Stimulated activated naive CD4-positive, alpha-beta T cell treated with Interleukin-2 at 50 U/mL for 16 hours (primary cell): ENCODE measurements around the gene PTPRU.
"Not testable (repeated sequence)": the region's sequence is repeated elsewhere in the genome, so short reads cannot be mapped to it uniquely, and the experiment has no call there.

Experiments used
- DNase-seq: peaks from one replicate; lab custom pipeline; 2025; lab: John Stamatoyannopoulos, UW

The PTPRU gene

DNA sequence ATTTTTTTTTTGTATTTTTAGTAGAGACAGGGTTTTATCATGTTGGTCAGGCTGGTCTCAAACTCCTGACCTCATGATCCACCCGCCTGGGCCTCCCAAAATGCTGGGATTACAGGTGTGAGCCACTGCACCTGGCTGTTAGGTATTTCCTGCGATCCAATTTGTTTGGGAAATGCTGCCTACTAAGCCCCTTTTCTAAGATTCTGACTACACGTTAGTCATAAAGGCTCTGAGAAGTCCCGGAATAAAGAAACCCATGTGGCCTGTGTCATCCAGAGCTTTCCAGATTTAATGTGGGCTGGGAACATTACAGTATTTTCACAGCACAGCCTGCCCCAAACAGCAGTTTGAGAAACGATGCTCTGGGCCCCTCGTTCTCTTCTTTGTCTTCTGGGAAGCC is 14.1 kb upstream of the PTPRU start:
- not testable (repeated sequence) for DNase-seq

DNA sequence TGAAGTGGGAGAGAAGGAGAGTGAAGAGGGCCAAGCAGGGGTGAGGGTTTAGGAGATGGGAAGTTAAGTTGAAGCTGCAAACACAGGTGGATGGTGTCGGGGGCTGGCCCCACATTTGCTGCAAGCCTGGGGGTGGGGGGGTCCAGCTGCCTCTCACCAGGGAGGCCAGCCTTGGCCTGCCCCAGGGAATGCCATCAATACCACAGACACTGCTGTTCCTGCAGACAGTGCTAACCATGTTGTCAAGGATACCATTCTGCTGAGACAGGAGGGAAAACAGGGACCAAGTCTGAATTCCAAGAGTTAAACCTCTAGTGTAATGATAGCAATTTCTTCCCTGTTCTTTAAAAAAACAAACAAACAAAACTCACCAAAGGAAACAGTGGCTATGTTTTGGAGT is 13.6 kb upstream of the PTPRU start:
- no peak for DNase-seq

DNA sequence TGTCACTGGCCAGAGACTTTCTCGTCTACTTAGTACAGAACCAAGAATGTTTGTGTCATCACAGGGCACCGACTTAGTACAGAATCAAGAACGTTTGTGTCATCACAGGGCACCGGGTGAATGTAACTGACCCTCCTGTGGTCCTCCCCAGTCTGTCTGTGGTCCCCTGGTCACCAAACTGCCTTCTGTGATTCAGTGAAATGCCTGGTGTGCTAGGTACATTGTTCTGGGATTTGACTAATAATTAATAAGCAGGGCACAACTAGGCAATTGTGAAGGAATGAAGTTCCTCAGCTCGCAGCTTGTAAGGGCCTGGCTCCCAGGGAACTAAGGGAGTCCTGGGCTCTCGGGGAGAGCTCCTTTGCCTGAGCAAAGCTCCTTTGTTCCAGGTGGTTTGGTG is 12.8 kb upstream of the PTPRU start:
- DNase-seq = no peak

DNA sequence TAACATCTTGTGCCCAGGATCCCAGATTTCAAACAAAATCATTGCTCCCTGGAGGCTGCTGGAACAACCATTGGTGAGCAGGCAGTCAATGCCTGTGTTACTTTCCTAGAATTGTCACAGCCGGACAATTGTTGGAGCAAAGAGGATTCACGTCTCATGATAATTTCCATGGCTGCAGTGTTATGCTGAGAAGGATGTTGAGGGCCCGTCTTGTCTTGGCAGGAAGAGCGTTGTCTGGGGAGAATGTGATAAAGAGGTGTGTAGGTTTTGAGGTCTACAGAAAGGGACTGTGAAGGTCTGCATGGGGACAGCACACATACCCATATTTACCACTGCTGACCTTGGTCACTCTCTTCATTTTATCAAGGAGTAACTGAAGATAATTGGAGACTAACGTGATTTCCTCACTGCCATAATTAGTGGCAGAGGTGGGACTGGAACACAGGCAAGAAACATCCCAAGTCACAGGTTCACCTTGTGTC is 11.9 kb upstream of the PTPRU start:
- no peak for DNase-seq

DNA sequence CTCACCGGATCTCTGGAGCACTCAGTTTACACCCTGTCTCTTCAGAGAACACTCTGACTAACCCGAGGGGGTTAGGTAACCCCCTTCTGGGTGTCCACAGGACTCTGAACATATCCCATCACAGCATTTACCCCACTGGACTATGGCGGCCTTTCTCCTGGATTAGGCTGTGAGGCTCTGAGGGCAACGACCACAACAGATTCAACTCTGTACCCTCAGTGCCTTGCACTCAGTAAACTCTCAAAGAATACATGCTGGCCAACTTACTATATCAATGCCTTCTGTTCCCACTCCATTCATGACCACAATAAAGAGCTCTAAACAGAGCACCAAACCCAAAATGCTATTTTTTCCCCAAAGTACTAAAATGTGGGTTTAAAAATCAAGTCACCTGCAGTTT is 11.0 kb upstream of the PTPRU start:
- no peak for DNase-seq

DNA sequence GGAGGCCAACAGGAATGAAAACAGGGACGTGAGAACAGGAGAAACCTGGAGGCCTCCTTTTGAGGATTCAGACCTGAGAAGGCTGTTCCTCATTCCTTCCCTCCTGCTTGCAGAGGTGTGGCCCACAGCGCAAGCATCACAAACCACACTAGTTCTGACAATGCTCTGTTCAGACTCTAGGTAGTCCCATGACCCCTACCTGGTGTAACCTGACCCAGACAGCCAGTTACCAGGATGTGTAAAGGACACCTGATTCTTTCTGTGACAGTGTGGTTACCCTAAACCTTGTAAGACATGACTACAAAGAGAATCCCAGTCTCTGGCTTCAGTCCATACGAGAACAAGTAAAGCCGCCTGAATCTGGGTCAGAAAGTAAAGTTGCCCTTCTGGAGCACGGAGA is 8.8 kb upstream of the PTPRU start:
- DNase-seq = no peak

DNA sequence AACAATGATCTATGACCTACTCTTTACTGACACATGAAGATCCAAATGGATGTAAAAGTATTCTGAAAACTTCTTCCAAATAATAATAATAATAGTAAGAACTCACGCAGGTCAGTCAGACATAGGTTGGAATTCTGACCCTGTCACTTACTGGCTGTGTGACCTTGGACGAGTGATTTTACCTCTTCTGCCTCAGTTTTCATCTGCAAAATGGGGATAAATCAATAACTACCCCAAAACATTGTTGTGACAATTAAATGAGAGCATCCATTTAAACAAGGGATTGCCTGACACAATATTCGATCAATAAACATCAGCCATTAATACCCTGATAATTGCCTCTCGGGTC is 6.1 kb upstream of the PTPRU start:
- no peak for DNase-seq

DNA sequence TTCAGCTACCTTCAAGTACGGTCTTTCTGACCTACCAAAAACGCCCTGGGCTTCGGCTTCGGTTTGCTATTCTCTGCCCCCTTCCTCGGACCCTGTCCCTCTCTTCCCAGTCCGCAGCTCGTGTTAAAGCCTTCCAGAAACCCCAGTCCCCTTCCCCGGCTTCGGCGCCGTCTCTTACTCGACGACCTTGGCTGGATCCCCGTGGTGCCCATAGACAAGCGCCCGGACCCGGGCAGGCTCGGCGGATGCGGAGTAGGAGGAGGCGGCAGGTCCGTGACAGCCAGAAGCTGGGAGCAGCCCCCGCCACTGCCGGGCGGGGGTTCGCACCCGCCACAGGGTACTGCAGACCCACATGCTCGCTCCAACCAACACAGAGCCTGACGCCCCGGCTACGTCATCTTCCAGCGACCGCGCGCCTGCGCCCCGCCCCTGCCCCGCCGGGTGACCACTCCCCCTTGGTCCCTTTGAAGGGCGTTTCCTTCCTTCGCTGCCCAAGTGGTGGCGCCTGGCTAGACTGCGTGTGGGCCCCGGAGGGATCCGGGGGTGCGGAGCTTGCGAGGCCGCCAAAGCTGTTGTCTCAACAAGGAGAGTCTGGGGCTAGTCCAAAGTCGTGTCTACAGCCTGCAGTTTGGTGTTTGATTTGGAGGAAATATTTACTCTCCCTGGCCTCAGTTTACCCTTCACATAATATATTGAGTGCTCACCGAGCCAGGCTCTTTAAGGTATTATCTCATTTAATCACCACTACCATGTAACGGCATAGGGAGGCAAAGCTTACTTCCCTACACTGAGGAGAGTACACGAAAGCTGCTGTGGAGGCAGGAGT is 5.6 kb upstream of the PTPRU start, which contains the start of gene MECR:
Gene MECR (minus strand): TSS at position 382 of the 826 bp plus-strand sequence. CDS start 28 bp downstream, at position 354.
- DNase-seq = peak; percentile 91

DNA sequence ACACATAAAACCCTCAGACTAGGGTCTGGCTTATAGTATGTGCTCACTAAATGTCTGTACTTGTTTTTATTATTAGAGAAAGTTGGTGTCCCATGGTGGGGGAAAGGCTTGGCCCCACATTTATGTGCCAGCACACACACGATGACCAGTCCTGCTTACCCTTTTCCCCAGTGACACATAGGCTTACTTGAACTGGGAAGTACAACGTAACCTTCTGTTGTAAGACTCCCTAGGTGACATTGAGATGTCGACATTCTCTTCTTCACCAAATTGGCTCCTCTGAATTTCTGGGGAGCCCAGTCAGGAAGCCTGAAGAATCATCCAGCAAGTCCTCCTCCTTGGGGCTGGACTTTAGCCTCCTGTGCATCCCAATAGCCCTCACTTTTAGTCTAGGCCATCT is 3.9 kb upstream of the PTPRU start:
- DNase-seq = no peak

DNA sequence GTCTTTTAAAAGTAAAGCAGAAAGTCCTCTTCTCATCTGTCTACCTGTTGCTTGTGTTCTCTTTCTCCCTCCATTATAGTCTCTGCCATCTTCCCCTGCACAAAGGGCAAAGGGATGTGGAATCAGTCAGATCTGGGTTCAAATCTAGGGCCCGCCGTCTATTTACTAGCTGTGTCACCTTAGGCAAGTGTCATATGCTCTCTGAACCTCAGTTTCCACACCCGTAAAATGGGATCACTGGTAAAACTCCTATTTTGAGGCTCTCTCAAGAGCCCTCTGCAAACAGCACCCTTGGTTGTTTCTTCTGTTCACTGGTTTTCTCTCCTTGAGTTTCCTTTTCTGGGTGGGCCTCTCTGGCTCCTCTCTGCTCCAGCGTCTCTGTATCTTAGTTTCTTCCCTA is 2.6 kb upstream of the PTPRU start:
- no peak for DNase-seq

DNA sequence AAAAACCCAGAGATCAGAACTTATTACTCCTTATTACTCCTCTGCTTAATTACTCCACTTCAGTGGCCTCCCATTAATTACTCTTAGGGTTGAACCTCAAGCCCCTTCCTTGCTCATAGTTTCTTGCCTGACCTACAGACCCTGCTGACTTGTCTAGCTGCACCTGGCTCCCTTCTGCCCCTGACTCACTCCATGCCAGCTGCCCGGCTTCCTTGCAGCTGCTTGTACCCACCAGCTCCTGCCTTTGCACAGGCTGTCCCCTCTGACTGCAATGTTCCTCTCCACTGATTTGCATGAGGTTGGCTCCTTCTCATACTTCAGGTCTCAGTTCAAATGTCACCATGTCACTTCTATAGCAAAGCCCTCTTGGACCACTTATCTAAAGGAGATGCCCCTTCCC is 1.9 kb upstream of the PTPRU start:
- no peak for DNase-seq

DNA sequence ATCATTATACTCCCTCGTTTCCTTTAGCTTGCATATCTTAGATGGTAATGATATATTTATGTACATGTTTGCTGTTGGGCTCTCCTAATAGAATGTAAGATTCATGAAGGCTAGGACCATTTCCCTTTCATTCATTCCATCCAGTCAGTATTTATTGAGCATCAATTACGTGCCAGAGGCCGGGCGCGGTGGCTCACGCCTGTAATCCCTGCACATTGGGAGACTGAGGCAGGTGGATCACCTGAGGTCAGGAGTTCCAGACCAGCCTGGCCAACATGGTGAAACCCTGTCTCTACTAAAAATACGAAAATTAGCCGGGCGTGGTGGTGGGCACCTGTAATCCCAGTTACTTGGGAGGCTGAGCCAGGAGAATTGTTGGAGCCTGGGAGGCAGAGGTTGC is 1.4 kb upstream of the PTPRU start:
- DNase-seq = not testable (repeated sequence)

DNA sequence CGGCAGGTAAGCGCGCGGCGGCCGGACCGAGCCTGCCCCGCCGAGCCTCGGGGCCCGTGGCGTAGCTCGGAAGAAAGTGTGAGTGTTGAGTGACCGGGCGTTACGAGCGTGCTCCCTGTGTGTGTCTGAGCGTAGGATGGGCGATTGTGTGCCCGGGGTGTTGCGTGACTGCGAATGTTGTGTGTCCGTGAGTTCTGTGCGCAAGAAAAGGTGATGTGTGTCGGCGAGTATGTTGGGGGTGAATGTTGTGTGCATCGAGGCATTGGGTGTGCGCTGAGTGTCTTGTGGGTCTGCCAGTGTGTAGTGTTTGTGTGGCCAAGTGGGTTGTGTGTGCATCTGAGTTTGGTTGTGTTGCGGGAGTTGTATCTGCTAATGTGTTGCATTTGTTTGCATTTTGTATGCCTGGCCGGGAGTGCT is 398 bp downstream of the PTPRU start:
- no peak for DNase-seq

DNA sequence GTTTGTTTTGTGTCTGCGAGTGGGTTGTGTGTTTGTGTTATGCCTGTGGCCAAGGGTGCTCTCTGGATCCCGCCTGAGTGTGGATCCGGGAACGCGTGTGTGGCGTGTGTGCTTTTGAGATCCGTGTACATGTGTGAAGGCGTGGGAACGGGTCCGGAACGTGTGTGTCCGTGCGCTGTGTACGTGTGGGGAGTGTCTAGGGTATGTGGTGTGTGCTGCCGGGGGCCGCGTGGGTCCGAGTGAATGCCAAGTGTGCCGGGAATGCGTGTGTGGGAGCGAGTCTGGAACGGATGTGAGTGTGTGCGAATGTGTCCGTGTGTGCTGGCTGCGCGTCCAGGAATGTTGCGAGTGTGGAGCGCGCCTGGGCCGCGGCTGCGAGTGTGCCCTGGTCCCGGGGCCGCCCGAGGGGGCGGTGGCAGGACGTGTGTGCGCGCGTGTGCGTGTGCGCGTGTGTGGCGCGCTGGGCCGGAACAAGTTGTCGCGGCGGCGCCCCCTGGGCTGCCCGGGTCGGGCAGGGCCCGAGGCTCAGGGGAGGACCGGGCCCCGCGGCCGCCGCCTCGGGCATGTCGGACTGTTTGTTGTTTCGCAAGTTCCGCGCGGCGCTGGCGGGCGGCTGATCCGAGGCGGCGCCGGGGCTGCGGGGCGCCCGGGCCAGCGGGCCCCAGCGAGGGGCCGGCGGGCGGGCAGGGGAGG is 953 bp downstream of the PTPRU start:
- DNase-seq = no peak

DNA sequence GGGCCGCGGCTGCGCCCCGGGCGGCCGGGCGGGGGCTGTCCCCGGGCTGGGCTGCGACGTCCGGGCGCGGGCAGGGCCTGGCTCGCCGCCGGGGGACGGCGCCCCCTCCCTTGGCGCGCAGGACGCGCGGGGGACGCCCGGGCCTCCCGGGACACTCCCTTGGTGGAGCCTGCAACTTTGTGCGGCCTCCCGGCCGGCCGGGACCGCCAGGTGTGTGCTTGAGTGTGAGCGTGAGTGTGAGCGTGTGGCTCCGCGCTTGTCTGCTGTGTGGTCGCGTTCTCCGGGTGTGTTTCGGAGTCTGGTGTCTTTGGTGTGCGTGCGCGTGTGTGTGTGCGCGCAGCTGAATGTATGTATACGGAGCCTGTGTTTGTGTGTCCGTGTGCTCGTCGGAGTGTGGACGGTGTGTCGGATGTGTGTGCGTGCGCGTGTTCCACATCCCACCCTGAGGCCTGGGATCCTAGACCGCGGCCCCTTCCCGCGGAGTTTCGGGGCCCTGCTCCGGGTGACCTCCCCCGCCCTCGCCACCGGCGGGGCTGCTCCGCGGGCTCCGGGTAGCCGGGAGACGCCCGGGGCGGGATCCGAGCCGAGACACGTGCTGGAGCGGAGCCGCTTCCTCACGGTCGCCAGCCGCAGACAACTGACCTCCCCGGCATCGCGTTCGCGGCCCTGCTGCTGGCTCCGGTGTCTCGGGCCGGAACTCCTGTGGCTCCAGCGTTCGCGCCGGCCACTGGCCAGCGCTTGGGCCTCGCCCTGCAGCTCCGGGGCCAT is 1.7 kb downstream of the PTPRU start:
- no peak for DNase-seq

DNA sequence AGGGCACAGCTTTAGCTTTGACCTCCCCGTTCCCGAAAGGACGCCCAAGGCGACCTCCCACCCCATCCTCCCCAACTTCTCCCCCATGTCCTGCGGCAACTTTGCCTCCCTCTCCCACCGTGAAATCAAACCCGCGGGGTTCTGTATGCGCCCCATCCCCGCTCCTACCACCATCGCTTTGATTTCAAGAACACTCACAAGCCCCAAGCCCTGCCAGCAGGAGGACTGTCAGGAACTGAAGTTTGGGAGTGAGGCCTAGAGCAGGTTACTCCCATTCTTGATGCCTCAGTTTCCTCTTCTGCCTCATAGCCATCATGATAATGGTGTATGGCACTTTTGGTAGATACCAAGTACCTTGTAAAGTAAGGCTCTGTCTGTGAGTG is 2.3 kb downstream of the PTPRU start:
- no peak for DNase-seq

DNA sequence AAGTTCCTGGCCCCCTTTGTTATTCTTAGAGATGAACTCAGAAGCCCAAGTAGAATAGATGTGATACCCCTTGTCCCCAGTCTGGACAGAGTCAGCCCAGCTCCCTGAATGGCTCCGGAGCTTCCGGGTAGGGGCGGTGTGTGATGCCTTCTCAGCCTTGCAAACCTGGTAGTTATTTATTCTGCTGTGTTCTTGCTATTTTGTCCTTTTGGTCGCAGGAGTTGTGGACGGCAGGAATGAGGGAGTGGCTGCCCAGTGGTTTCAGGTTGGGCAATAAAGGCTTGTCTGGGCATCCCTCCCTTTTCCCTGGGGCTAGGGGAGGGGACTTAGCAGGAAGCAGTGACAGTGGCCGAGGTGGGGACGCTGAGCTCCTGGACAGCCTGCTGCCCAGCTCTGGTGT is 2.8 kb downstream of the PTPRU start:
- DNase-seq = no peak

DNA sequence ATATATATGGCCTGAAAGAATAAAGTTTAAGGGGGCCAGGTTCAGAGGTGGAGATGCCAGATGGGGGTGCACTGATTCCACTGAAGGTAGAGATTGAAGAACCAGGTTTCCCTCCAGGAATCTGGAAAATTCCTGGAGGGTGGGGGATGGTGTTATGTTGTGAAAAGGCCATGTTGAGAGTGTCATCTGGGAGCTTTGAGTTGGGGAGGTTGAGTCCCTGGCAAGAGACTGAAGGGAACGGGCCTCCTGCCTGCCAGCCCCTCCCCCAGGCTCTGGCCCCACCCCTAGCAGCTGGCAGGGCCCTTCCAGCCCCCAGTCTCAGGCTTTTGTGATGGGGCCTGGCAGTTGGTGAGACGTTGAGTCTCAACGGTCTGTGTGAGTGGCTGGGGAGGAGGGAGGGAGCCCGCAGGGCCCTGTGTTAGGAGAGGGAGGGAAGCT is 4.1 kb downstream of the PTPRU start:
- DNase-seq = no peak

DNA sequence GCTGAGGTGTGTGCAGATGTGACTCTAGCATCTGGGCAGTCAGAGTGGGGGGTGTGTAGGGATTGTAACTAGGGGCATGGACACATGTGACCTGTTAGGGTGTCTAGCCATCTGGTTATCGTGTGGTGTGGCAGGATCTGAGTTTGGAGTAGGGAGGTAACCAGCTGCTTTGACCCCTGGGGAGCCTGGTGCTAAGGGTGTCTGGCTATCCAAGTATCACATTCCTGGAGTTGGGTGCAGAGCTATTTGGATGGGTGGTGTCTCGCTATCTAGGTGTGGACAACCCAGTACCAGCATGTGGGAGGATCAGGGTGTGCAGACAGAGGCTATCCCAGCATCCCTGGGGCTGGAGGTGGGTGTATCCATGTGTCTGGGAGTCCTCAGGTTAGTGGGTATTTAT is 4.7 kb downstream of the PTPRU start:
- DNase-seq = no peak

DNA sequence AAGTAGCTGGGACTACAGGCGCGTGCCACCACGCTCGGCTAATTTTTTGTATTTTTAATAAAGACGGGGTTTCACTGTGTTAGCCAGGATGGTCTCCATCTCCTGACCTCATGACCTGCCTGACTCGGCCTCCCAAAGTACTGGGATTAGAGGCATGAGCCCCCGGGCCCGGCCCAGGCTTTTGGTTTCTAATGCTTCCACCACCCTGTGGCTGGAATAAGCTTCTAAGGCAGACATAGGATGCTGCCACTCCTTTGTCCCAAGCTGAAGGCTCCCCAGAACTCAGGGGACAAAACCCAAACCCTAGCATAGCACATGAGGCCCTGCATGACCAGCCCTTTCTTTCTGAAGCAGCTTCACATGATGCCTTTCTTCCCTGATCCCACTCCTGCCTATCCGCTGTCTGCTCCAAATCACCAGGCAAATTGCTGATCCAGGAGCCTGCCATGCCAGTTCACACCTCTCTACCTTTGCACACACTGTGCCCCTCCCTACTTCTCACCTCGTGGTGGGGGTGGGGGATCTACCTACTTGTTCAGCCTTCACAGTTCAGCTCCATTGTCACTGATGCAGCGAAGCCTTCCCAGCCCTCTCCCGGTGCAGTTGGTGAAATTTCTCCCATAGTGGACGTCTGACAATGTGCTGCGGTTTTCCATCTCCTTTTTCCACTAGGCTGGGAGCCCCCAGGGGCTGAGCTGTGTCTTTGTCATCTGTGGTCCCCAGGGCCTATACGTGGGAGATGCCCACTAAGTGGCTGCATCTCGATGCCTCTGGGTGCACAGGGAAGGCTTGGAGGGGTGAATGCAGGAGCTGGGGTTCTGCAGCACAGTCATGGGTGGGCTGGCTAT is 6.9 kb downstream of the PTPRU start:
- no peak for DNase-seq

DNA sequence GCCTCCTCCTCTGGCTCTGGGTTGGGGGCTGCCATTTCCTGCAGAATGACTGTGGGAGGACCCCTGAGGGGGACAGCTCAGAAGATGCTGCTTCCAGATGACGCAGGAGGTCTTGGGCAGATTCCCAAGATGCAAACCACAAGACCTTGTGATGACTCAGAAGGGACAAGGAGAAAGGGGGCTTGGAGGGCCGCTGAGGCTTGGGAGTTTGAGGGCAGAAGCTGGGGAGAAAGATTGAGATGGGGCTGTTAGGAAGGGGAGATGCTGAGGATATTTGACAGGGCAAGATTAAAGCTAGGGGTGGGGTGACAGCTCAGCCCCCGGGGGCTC is 7.5 kb downstream of the PTPRU start:
- no peak for DNase-seq

DNA sequence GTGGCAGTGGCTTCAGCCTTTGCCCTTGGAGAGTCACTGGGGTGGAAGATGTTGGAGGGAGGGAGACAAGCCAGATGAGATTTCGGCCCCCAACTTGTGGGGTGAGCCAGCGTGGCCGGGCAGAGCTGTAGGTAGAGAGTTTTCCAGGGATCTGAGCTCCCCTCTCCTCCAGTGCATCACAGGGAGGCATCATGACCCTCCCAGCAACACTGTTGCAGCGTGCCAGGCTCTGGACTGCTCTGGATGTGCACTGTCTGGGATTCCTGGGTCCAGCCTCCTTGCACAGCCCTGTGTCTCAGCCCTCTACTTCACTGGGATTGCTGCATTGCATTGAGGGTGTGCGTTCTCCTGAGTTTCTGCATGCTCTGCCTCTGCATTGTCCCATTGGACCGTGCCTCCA is 8.9 kb downstream of the PTPRU start:
- no peak for DNase-seq
